Bronchial epithelial cell (primary cell): Measurements from ENCODE around the gene DMC1. TPM values are rescaled to one million over a fixed set of nuclear protein-coding genes. Genes with fewer than 3 reads are reported as not detected.
A peak's percentile ranks its signal among the peaks of the same experiment; 100 is the strongest.

ENCODE experiments used
- DNase-seq: peaks from one replicate; pipeline ENCODE4 v3.0.0-alpha.2; 2010; ENCODE audit warnings: low read depth
- FAIRE-seq: peaks from 2 replicates; lab custom pipeline; 2011; peaks lifted over from hg19 to GRCh38; lab: Jason Lieb, UNC
- H3K27me3 ChIP-seq: 2 replicates; pipeline ENCODE4 v1.5.1; 2011; ENCODE audit warnings: low read length; ENCODE audit not compliant: control insufficient read depth, insufficient read depth
- H3K36me3 ChIP-seq: 2 replicates; pipeline ENCODE4 v1.5.1; 2011; ENCODE audit warnings: low read length; ENCODE audit not compliant: control insufficient read depth, insufficient read depth
- H3K4me3 ChIP-seq: 2 replicates; pipeline ENCODE4 v1.5.1; 2011; ENCODE audit warnings: mild to moderate bottlenecking, low read depth, low read length, control low read depth
- total RNA-seq: library from RNA; depleted of rRNA; stranded (reverse); fragments of >200 nt; gene quantifications from 2 replicates; pipeline ENCODE4 v1.2.1, GENCODE V29; 2014
- TF ChIP-seq, protein P1 (sequence below): IDR thresholded peaks from 2 replicates; pipeline ENCODE4 v1.5.1; 2011; ENCODE audit warnings: mild to moderate bottlenecking, moderate library complexity, low read length, control low read depth, inconsistent platforms; ENCODE audit not compliant: insufficient read depth, severe bottlenecking

Gene DMC1
- total RNA-seq, 1 donor from 2014 or later, result 1.1 TPM

DNA sequence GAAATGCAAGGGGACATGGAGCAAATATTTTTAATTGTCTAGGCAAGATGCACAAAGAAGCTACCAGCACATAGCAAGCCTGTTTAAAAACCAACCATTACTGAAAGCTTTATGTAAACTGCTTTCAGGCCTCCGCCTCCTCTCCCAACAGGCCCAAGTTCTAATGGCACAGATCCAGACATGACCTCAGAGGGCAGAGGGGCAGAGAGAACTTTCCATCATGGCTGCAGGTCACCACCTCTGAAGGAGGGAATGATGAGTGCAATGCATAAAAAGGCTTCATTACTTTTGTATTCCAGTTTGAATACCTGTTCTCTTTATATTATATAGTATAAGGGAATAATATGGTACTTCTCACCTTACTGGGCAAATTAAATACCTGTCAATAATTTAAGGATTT, 79.1 kb downstream of the DMC1 start:
- FAIRE-seq (no peak), DNase-seq (no peak)
- H3K4me3 ChIP-seq, result no peak overlapping the region
- H3K36me3 ChIP-seq, result peaks cover 45% of the 10 kb centered on the region
- H3K27me3 ChIP-seq, result no peaks in the 10 kb centered on the region
- TF ChIP-seq, protein P1, sequence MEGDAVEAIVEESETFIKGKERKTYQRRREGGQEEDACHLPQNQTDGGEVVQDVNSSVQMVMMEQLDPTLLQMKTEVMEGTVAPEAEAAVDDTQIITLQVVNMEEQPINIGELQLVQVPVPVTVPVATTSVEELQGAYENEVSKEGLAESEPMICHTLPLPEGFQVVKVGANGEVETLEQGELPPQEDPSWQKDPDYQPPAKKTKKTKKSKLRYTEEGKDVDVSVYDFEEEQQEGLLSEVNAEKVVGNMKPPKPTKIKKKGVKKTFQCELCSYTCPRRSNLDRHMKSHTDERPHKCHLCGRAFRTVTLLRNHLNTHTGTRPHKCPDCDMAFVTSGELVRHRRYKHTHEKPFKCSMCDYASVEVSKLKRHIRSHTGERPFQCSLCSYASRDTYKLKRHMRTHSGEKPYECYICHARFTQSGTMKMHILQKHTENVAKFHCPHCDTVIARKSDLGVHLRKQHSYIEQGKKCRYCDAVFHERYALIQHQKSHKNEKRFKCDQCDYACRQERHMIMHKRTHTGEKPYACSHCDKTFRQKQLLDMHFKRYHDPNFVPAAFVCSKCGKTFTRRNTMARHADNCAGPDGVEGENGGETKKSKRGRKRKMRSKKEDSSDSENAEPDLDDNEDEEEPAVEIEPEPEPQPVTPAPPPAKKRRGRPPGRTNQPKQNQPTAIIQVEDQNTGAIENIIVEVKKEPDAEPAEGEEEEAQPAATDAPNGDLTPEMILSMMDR, result no peak

GRCh38 chr22:38490475-38490874, 79.5 kb downstream of the DMC1 start:
- DNase-seq (no peak), FAIRE-seq (no peak)
- Histone ChIP-seq H3K36me3 (peaks cover 45% of the 10 kb centered on the region), H3K4me3 (no peak overlapping the region), H3K27me3 (no peaks in the 10 kb centered on the region)
- TF ChIP-seq, protein P1, result no peak

- DNase-seq (no peak), FAIRE-seq (no peak)
- TF ChIP-seq, protein P1, result no peak
- peaks cover 43% of the 10 kb centered on the region for H3K36me3 ChIP-seq
- H3K4me3 ChIP-seq, result no peak overlapping the region
- no peaks in the 10 kb centered on the region for H3K27me3 ChIP-seq
Observed at GRCh38 chr22:38489561-38490145, 80.3 kb downstream of the DMC1 start.

- H3K4me3 ChIP-seq, result no peak overlapping the region
- DNase-seq (no peak), FAIRE-seq (no peak)
- H3K36me3 ChIP-seq, result peaks cover 40% of the 10 kb centered on the region
- H3K27me3 ChIP-seq, result no peaks in the 10 kb centered on the region
- TF ChIP-seq, protein P1, result no peak
Observed at GRCh38 chr22:38489142-38489541, 80.8 kb downstream of the DMC1 start.

DNA sequence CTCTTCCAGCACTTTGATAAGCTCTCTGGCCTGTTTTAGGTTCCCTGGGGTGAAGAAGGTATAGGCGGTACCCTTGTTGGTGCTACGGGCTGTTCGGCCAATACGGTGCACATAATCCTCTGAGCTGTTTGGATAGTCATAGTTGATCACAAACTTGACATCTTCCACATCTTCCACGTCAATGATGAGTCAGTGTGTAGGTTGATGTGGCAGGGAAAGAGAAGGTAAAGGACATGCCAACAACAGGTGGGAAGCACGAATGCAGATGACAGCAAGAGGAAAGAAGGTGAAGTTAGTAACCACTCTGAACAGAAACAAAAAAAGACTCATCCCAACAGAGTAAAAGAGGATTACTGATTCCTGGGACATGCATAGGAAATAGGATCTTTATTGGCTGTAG, 82.0 kb downstream of the DMC1 start:
- FAIRE-seq, result peak; percentile 7
- no peak for DNase-seq
- H3K4me3 ChIP-seq, result no peak overlapping the region
- peaks cover 36% of the 10 kb centered on the region for H3K36me3 ChIP-seq
- TF ChIP-seq, protein P1, result no peak
- H3K27me3 ChIP-seq, result no peaks in the 10 kb centered on the region

DNA sequence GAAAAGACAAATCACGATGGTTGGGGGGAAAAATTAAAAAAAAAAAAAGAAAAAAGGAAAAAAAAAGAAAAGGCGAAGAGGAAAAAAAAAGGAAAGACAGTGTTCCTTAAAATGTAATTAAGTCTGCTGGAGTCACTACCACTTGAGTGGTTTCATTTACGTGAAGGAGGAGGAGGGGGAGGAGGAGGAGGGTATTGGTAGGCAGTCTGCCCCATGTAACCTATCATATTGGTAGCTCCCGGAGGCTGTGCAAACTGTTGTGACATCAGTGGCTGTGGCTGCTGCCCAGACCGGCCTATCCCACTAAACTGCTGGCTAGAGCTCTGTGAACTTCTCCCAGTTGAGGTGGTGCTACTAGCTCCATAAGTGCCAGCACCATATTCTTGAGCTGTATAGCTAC, 84.2 kb downstream of the DMC1 start:
- FAIRE-seq (no peak), DNase-seq (no peak)
- peaks cover 31% of the 10 kb centered on the region for H3K36me3 ChIP-seq
- H3K4me3 ChIP-seq, result no peak overlapping the region
- TF ChIP-seq, protein P1, result no peak
- H3K27me3 ChIP-seq, result no peaks in the 10 kb centered on the region
